HG02588 (cell line): ENCODE measurements around the gene SUPT3H.
A peak's percentile ranks its signal among the peaks of the same experiment; 100 is the strongest.

Source experiments
- ATAC-seq: cut with Tn5 transposase; IDR thresholded peaks from one replicate; pipeline ENCODE4 v1.9.1; 2021; ENCODE audit warnings: mild to moderate bottlenecking, moderate library complexity; ENCODE audit not compliant: unreplicated experiment

Gene SUPT3H

GRCh38 chr6:45377554-45378333, at the start of gene SUPT3H:
Gene SUPT3H, minus strand, starts transcription at chr6:45377934.
- ATAC-seq: peak; percentile 94

- no peak for ATAC-seq
Observed at GRCh38 chr6:45426251-45426650, 48.5 kb upstream of the SUPT3H start.

GRCh38 chr6:45424451-45424861, 46.7 kb upstream of the SUPT3H start:
- ATAC-seq: no peak

- ATAC-seq: no peak
Observed at GRCh38 chr6:45423824-45424450, 46.2 kb upstream of the SUPT3H start.

- ATAC-seq: no peak
Observed at GRCh38 chr6:45423111-45423823, 45.5 kb upstream of the SUPT3H start.

GRCh38 chr6:45422503-45423110, 44.9 kb upstream of the SUPT3H start:
- ATAC-seq: no peak

- ATAC-seq: no peak
Observed at GRCh38 chr6:45421709-45422502, 44.2 kb upstream of the SUPT3H start.

GRCh38 chr6:45420909-45421708, 43.4 kb upstream of the SUPT3H start:
- no peak for ATAC-seq

GRCh38 chr6:45420083-45420908, 42.6 kb upstream of the SUPT3H start:
- no peak for ATAC-seq

GRCh38 chr6:45419571-45420082, 41.9 kb upstream of the SUPT3H start:
- no peak for ATAC-seq

GRCh38 chr6:45417436-45417835, 39.7 kb upstream of the SUPT3H start:
- no peak for ATAC-seq

GRCh38 chr6:45416700-45417099, 39.0 kb upstream of the SUPT3H start:
- ATAC-seq: no peak

- no peak for ATAC-seq
Observed at GRCh38 chr6:45415788-45416518, 38.2 kb upstream of the SUPT3H start.

- no peak for ATAC-seq
Observed at GRCh38 chr6:45415315-45415714, 37.6 kb upstream of the SUPT3H start.

- ATAC-seq: no peak
Observed at GRCh38 chr6:45411959-45412358, 34.2 kb upstream of the SUPT3H start.

- ATAC-seq: no peak
Observed at GRCh38 chr6:45400021-45400420, 22.3 kb upstream of the SUPT3H start.

GRCh38 chr6:45398075-45398813, 20.5 kb upstream of the SUPT3H start:
- no peak for ATAC-seq
